Retinal pigment epithelial cell (primary cell): ENCODE data around the gene CENPW.

Experiments used
- DNase-seq: peaks from one replicate; pipeline ENCODE4 v3.0.0-alpha.2; 2010; ENCODE audit warnings: low read depth
- H3K4me3 ChIP-seq: 2 replicates; pipeline ENCODE4 v1.5.1; 2011; ENCODE audit warnings: mild to moderate bottlenecking, low read length, control low read depth, moderate library complexity
- TF ChIP-seq, protein P1 (sequence below): conservative IDR thresholded peaks from 2 replicates; pipeline ENCODE4 v1.5.1; 2011; ENCODE audit warnings: low read depth, low read length, control low read depth, inconsistent platforms

Gene CENPW

DNA sequence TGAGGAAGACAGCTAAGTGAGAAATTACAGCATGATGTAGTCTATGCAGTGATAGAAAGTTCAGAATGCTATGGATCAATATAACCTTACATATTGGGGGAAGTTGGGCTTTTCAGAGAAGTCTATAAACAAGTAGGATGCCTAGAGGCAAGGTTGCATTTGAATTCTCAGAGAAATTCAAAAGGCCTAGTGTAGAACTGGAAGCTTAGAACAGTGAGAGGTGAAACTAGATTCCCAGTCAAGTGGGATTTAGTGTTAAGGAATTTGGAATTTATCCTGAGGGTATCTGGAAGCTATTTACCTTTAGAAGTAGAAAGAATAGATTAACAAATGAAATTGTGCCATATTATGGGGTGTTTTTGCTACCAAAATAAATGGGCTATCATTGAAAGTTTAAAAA, 4.3 kb downstream of the CENPW start:
- TF ChIP-seq, protein P1, sequence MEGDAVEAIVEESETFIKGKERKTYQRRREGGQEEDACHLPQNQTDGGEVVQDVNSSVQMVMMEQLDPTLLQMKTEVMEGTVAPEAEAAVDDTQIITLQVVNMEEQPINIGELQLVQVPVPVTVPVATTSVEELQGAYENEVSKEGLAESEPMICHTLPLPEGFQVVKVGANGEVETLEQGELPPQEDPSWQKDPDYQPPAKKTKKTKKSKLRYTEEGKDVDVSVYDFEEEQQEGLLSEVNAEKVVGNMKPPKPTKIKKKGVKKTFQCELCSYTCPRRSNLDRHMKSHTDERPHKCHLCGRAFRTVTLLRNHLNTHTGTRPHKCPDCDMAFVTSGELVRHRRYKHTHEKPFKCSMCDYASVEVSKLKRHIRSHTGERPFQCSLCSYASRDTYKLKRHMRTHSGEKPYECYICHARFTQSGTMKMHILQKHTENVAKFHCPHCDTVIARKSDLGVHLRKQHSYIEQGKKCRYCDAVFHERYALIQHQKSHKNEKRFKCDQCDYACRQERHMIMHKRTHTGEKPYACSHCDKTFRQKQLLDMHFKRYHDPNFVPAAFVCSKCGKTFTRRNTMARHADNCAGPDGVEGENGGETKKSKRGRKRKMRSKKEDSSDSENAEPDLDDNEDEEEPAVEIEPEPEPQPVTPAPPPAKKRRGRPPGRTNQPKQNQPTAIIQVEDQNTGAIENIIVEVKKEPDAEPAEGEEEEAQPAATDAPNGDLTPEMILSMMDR = no peak
- no peak for DNase-seq
- no peak overlapping the region for H3K4me3 ChIP-seq

DNA sequence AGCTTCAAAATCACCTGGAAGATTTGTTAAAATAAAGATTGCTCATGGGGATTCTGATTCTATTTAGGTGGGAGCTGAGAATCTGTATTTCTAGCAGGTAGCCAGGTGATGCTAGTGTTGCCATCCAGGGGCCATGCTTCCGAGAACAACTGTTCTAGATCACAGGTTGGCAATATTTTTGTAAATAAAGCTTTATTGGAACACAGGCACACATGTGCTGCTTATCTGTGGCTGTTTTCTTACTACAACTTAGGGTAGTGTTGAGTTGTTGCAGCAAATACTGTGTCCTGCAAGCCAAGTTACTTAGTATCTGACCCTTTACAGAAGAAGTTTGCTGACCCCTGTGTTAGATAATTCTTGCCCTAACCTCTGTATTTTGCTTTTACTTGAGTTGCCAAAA, 12.0 kb downstream of the CENPW start:
- H3K4me3 ChIP-seq = no peak overlapping the region
- TF ChIP-seq, protein P1 = no peak

DNA sequence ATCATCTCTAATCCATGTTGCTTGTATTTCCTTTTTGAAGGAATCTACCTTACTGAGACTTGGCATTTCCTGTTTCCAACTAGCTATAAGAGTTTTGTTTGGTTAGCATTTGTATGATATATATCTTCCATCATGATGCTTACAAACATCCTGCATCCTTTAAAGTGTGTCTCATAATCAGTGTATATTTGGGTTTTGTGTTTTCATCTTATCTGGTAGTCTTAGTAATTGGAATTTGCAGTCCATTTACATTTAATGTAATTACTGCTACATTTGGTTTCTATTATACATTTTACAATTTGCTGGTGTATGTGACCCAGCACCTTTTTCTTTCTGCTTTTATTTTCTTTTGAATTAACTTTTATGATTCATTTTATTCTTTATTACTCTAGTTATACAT, 12.6 kb downstream of the CENPW start:
- H3K4me3 ChIP-seq = no peak overlapping the region
- no peak for DNase-seq
- TF ChIP-seq, protein P1 = no peak

More for the DNA sequence above, 12.0 kb downstream of the CENPW start:
- DNase-seq = no peak

DNA sequence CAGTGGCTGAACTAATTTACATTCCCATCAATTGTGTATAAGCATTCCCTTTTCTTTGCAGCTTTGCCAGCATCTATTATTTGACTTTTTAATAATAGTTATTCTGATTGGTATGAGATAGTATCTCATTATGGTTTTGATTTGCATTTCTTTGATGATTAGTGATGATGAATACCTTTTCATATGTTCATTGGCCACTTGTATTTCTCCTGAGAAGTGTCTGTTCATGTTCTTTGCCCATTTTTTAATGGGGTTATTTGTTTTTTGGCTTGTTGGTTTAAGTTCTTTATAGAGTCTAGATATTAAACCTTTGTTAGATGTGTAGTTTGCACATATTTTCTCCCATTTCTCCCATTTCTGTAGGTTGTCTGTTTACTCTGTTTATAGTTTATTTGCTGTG, 16.6 kb downstream of the CENPW start:
- no peak for DNase-seq
- no peak overlapping the region for H3K4me3 ChIP-seq
- TF ChIP-seq, protein P1 = no peak

DNA sequence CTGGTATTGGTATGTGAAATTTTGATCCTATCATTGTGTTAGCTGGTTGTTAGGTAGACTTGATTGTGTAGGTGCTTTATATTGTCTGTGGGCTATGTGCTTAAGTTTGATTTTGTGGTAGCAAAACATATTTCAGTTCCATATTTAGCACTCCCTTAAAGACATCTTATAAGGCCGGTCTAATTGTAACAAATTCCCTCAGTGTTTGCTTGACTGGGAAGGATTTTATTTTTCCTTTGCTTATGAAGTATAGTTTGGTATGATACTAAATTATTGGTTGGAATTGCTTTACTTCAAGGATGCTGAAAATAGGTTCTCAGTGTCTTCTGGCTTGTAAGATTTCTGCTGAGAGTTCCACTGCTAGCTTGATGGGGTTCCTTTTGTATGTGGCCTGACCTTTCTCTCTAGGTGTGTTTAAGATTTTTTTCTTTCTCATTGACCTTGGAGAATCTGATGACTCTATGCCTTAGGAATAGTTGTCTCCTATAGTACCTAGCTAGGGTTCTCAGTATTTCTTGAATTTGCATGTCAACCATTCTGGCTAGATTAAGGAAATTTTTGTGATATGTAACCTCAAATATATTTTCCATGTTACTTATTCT, 20.1 kb downstream of the CENPW start:
- TF ChIP-seq, protein P1 = no peak
- DNase-seq = no peak

DNA sequence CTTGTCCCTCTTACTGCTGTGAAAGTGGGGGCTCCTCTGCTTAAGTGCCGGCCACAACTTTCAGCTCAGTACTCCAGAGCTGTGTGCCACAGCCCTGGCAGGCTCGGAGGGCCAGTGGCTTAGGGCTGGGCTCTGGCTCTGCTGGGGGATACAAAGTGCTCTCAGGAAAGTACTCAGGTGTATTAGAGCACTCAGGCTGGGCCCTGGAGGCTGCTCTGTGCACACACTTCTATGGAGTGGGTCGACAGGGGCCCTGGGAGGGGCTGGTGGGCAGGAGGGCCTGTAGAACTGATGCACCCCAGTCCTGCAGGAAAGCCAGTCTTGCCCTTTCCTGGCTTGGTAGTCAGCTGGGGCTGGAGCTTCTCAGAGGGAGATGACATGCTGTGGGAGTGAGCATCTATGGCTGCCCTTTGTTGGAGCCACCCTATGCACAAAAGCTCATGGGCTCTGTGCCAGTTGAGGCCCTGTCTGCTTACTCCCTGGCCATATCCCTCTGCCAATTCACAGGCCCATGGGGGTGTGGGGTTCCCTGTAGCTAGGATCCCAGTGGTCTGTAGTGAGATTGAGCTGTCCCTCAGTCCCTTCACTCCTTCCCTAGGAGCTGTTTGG, 22.0 kb downstream of the CENPW start:
- H3K4me3 ChIP-seq = no peak overlapping the region
- TF ChIP-seq, protein P1 = no peak
- no peak for DNase-seq

More for the DNA sequence above, 20.1 kb downstream of the CENPW start:
- no peak overlapping the region for H3K4me3 ChIP-seq

DNA sequence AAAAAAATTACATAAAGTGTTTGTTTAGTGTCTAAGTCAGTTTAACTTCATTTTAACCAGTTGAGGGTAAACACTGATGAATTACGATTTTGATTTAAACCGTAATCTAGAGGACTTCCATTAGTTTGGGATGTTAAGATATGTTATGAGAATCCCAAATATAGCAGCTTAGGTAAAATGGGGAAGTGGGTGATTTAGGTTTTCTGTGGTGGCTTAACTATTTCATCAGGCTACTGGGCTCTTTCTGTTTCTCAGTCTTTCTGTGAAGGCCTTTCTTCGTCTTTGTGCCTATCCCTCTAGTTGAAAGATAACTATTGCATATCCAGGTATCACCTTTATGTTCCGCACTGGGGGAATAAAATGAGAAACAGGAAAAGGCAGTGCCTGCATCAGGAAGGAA, 27.9 kb downstream of the CENPW start:
- TF ChIP-seq, protein P1 = no peak
- no peak for DNase-seq
- no peak overlapping the region for H3K4me3 ChIP-seq
